ENCODE data around the gene RIN3.
"Not testable (repeated sequence)": the region's sequence is repeated elsewhere in the genome, so short reads cannot be mapped to it uniquely, and the experiment has no call there.

RIN3 gene

GRCh38 chr14:92627707-92628215, 114.2 kb downstream of the RIN3 start:
- no peak for DNase-seq

GRCh38 chr14:92628636-92629035, 115.1 kb downstream of the RIN3 start:
- DNase-seq, result no peak

GRCh38 chr14:92630367-92630766, 116.8 kb downstream of the RIN3 start:
- DNase-seq, result no peak

- DNase-seq, result no peak
Measured at GRCh38 chr14:92631098-92631497, 117.5 kb downstream of the RIN3 start.

GRCh38 chr14:92632546-92633273, 119.1 kb downstream of the RIN3 start:
- DNase-seq, result no peak

- DNase-seq, result no peak
Measured at GRCh38 chr14:92633274-92633616, 119.7 kb downstream of the RIN3 start.

GRCh38 chr14:92633724-92634123, 120.1 kb downstream of the RIN3 start:
- no peak for DNase-seq

GRCh38 chr14:92635031-92635430, 121.5 kb downstream of the RIN3 start:
- DNase-seq, result no peak

- no peak for DNase-seq
Measured at GRCh38 chr14:92635896-92636295, 122.3 kb downstream of the RIN3 start.

- peak; percentile 47 for DNase-seq
Measured at GRCh38 chr14:92637228-92637627, 123.6 kb downstream of the RIN3 start.

- DNase-seq, result no peak
Measured at GRCh38 chr14:92637864-92638263, 124.3 kb downstream of the RIN3 start.

- DNase-seq, result no peak
Measured at GRCh38 chr14:92638266-92638665, 124.7 kb downstream of the RIN3 start.

- DNase-seq, result no peak
Measured at GRCh38 chr14:92638904-92639303, 125.3 kb downstream of the RIN3 start.

GRCh38 chr14:92639472-92640117, 126.0 kb downstream of the RIN3 start:
- DNase-seq, result not testable (repeated sequence)

GRCh38 chr14:92641306-92641705, 127.7 kb downstream of the RIN3 start:
- DNase-seq, result no peak

GRCh38 chr14:92644171-92644969, 130.8 kb downstream of the RIN3 start:
- DNase-seq, result peak; percentile 27

- DNase-seq, result no peak
Measured at GRCh38 chr14:92644970-92645515, 131.5 kb downstream of the RIN3 start.

- peak; percentile 85 for DNase-seq
Measured at GRCh38 chr14:92645841-92646478, 132.4 kb downstream of the RIN3 start.

- peak; percentile 90 for DNase-seq
Measured at GRCh38 chr14:92646952-92647796, 133.6 kb downstream of the RIN3 start.

- DNase-seq, result peak; percentile 78
Measured at GRCh38 chr14:92647797-92648279, 134.3 kb downstream of the RIN3 start.

GRCh38 chr14:92649066-92649465, 135.5 kb downstream of the RIN3 start:
- no peak for DNase-seq
